ENCODE measurements around the gene SNTB2.
A peak's percentile ranks its signal among the peaks of the same experiment; 100 is the strongest.

Gene SNTB2

GRCh38 chr16:69160192-69160591 lies 26.8 kb upstream of the SNTB2 start:
- H3K4me3 ChIP-seq (ENCODE audit: low read depth in 1 of 2, low read length in 2 of 2) = no peak overlapping the region

GRCh38 chr16:69165584-69165983 lies 21.4 kb upstream of the SNTB2 start:
- Histone ChIP-seq H3K9me3 (ENCODE audit: control insufficient read depth in 1 of 2, low read length in 2 of 2) (no peaks in the 10 kb centered on the region), H3K4me3 (ENCODE audit: low read depth in 1 of 2, low read length in 2 of 2) (no peak overlapping the region), H3K27ac (ENCODE audit: low read depth, low read length) (no peak overlapping the region), H3K36me3 (ENCODE audit: control insufficient read depth in 1 of 2, insufficient read depth in 2 of 2, low read length in 2 of 2) (peaks cover 28 to 62% of the 10 kb centered on the region in 2 donors), H3K4me1 (ENCODE audit: control insufficient read depth in 1 of 2, insufficient read depth in 2 of 2, low read length in 2 of 2) (no peaks in the 10 kb centered on the region), H3K9ac (ENCODE audit: low read depth in 1 of 2, low read length in 2 of 2) (no peak overlapping the region), H3K27me3 (ENCODE audit: control insufficient read depth in 1 of 2, insufficient read depth in 2 of 2, low read length in 2 of 2) (no peaks in the 10 kb centered on the region)

More at GRCh38 chr16:69160192-69160591, 26.8 kb upstream of the SNTB2 start:
- Histone ChIP-seq H3K4me1 (ENCODE audit: control insufficient read depth in 1 of 2, insufficient read depth in 2 of 2, low read length in 2 of 2) (no peaks in the 10 kb centered on the region), H3K27ac (ENCODE audit: low read depth, low read length) (no peak overlapping the region), H3K9me3 (ENCODE audit: control insufficient read depth in 1 of 2, low read length in 2 of 2) (no peaks in the 10 kb centered on the region), H3K36me3 (ENCODE audit: control insufficient read depth in 1 of 2, insufficient read depth in 2 of 2, low read length in 2 of 2) (peaks cover 19 to 64% of the 10 kb centered on the region in 2 donors), H3K9ac (ENCODE audit: low read depth in 1 of 2, low read length in 2 of 2) (no peak overlapping the region), H3K27me3 (ENCODE audit: control insufficient read depth in 1 of 2, insufficient read depth in 2 of 2, low read length in 2 of 2) (no peaks in the 10 kb centered on the region)

GRCh38 chr16:69166221-69166833 lies 20.6 kb upstream of the SNTB2 start:
- Histone ChIP-seq H3K9me3 (ENCODE audit: control insufficient read depth in 1 of 2, low read length in 2 of 2) (no peaks in the 10 kb centered on the region), H3K36me3 (ENCODE audit: control insufficient read depth in 1 of 2, insufficient read depth in 2 of 2, low read length in 2 of 2) (peaks cover 24 to 56% of the 10 kb centered on the region in 2 donors), H3K27me3 (ENCODE audit: control insufficient read depth in 1 of 2, insufficient read depth in 2 of 2, low read length in 2 of 2) (no peaks in the 10 kb centered on the region), H3K4me3 (ENCODE audit: low read depth in 1 of 2, low read length in 2 of 2) (no peak overlapping the region), H3K4me1 (ENCODE audit: control insufficient read depth in 1 of 2, insufficient read depth in 2 of 2, low read length in 2 of 2) (no peaks in the 10 kb centered on the region), H3K27ac (ENCODE audit: low read depth, low read length) (no peak overlapping the region), H3K9ac (ENCODE audit: low read depth in 1 of 2, low read length in 2 of 2) (no peak overlapping the region)

GRCh38 chr16:69166946-69167930 lies 19.7 kb upstream of the SNTB2 start:
- H3K27ac ChIP-seq (ENCODE audit: low read depth, low read length) = no peak overlapping the region
- no peaks in the 10 kb centered on the region for H3K9me3 ChIP-seq (ENCODE audit: control insufficient read depth in 1 of 2, low read length in 2 of 2)
- no peak overlapping the region for H3K4me3 ChIP-seq (ENCODE audit: low read depth in 1 of 2, low read length in 2 of 2)
- peaks cover 21 to 52% of the 10 kb centered on the region in 2 donors for H3K36me3 ChIP-seq (ENCODE audit: control insufficient read depth in 1 of 2, insufficient read depth in 2 of 2, low read length in 2 of 2)
- no peaks in the 10 kb centered on the region for H3K4me1 ChIP-seq (ENCODE audit: control insufficient read depth in 1 of 2, insufficient read depth in 2 of 2, low read length in 2 of 2)
- no peaks in the 10 kb centered on the region for H3K27me3 ChIP-seq (ENCODE audit: control insufficient read depth in 1 of 2, insufficient read depth in 2 of 2, low read length in 2 of 2)
- no peak overlapping the region for H3K9ac ChIP-seq (ENCODE audit: low read depth in 1 of 2, low read length in 2 of 2)

- no peak overlapping the region for H3K4me3 ChIP-seq (ENCODE audit: low read depth in 1 of 2, low read length in 2 of 2)
- no peaks in the 10 kb centered on the region for H3K9me3 ChIP-seq (ENCODE audit: control insufficient read depth in 1 of 2, low read length in 2 of 2)
- H3K27ac ChIP-seq (ENCODE audit: low read depth, low read length) = no peak overlapping the region
- H3K36me3 ChIP-seq (ENCODE audit: control insufficient read depth in 1 of 2, insufficient read depth in 2 of 2, low read length in 2 of 2) = peaks cover 17 to 44% of the 10 kb centered on the region in 2 donors
- no peaks in the 10 kb centered on the region for H3K27me3 ChIP-seq (ENCODE audit: control insufficient read depth in 1 of 2, insufficient read depth in 2 of 2, low read length in 2 of 2)
- peaks cover 0 to 7% of the 10 kb centered on the region in 2 donors for H3K4me1 ChIP-seq (ENCODE audit: control insufficient read depth in 1 of 2, insufficient read depth in 2 of 2, low read length in 2 of 2)
- no peak overlapping the region for H3K9ac ChIP-seq (ENCODE audit: low read depth in 1 of 2, low read length in 2 of 2)
Measured at GRCh38 chr16:69169051-69169450, 17.9 kb upstream of the SNTB2 start.

- Histone ChIP-seq H3K4me3 (ENCODE audit: low read depth in 1 of 2, low read length in 2 of 2) (no peak overlapping the region), H3K36me3 (ENCODE audit: control insufficient read depth in 1 of 2, insufficient read depth in 2 of 2, low read length in 2 of 2) (peaks cover 17 to 42% of the 10 kb centered on the region in 2 donors), H3K27ac (ENCODE audit: low read depth, low read length) (no peak overlapping the region), H3K4me1 (ENCODE audit: control insufficient read depth in 1 of 2, insufficient read depth in 2 of 2, low read length in 2 of 2) (peaks cover 0 to 7% of the 10 kb centered on the region in 2 donors), H3K9me3 (ENCODE audit: control insufficient read depth in 1 of 2, low read length in 2 of 2) (no peaks in the 10 kb centered on the region), H3K9ac (ENCODE audit: low read depth in 1 of 2, low read length in 2 of 2) (no peak overlapping the region), H3K27me3 (ENCODE audit: control insufficient read depth in 1 of 2, insufficient read depth in 2 of 2, low read length in 2 of 2) (no peaks in the 10 kb centered on the region)
Measured at GRCh38 chr16:69169607-69170352, 17.2 kb upstream of the SNTB2 start.

- H3K4me1 ChIP-seq (ENCODE audit: control insufficient read depth in 1 of 2, insufficient read depth in 2 of 2, low read length in 2 of 2) = peaks cover 0 to 7% of the 10 kb centered on the region in 2 donors
- peak overlapping the region; percentile 44 for H3K27ac ChIP-seq (ENCODE audit: low read depth, low read length)
- no peak overlapping the region for H3K4me3 ChIP-seq (ENCODE audit: low read depth in 1 of 2, low read length in 2 of 2)
- H3K9ac ChIP-seq (ENCODE audit: low read depth in 1 of 2, low read length in 2 of 2) = peak overlapping the region in 1 of 2 donors; percentile 8
- peaks cover 8 to 26% of the 10 kb centered on the region in 2 donors for H3K36me3 ChIP-seq (ENCODE audit: control insufficient read depth in 1 of 2, insufficient read depth in 2 of 2, low read length in 2 of 2)
- no peaks in the 10 kb centered on the region for H3K27me3 ChIP-seq (ENCODE audit: control insufficient read depth in 1 of 2, insufficient read depth in 2 of 2, low read length in 2 of 2)
- no peaks in the 10 kb centered on the region for H3K9me3 ChIP-seq (ENCODE audit: control insufficient read depth in 1 of 2, low read length in 2 of 2)
Measured at GRCh38 chr16:69171325-69172084, 15.5 kb upstream of the SNTB2 start.

- Histone ChIP-seq H3K4me3 (ENCODE audit: low read depth in 1 of 2, low read length in 2 of 2) (no peak overlapping the region), H3K36me3 (ENCODE audit: control insufficient read depth in 1 of 2, insufficient read depth in 2 of 2, low read length in 2 of 2) (no peaks in the 10 kb centered on the region), H3K9me3 (ENCODE audit: control insufficient read depth in 1 of 2, low read length in 2 of 2) (no peaks in the 10 kb centered on the region), H3K4me1 (ENCODE audit: control insufficient read depth in 1 of 2, insufficient read depth in 2 of 2, low read length in 2 of 2) (peaks cover 12 to 14% of the 10 kb centered on the region in 2 donors), H3K27me3 (ENCODE audit: control insufficient read depth in 1 of 2, insufficient read depth in 2 of 2, low read length in 2 of 2) (no peaks in the 10 kb centered on the region), H3K27ac (ENCODE audit: low read depth, low read length) (no peak overlapping the region), H3K9ac (ENCODE audit: low read depth in 1 of 2, low read length in 2 of 2) (no peak overlapping the region)
Measured at GRCh38 chr16:69176033-69176800, 10.7 kb upstream of the SNTB2 start.

Data from duodenal mucosa (tissue), 2 donors.